Measurements from ENCODE around the gene DENND1C.
"Not testable (repeated sequence)": the region's sequence is repeated elsewhere in the genome, so short reads cannot be mapped to it uniquely, and the experiment has no call there.

DENND1C gene

DNA sequence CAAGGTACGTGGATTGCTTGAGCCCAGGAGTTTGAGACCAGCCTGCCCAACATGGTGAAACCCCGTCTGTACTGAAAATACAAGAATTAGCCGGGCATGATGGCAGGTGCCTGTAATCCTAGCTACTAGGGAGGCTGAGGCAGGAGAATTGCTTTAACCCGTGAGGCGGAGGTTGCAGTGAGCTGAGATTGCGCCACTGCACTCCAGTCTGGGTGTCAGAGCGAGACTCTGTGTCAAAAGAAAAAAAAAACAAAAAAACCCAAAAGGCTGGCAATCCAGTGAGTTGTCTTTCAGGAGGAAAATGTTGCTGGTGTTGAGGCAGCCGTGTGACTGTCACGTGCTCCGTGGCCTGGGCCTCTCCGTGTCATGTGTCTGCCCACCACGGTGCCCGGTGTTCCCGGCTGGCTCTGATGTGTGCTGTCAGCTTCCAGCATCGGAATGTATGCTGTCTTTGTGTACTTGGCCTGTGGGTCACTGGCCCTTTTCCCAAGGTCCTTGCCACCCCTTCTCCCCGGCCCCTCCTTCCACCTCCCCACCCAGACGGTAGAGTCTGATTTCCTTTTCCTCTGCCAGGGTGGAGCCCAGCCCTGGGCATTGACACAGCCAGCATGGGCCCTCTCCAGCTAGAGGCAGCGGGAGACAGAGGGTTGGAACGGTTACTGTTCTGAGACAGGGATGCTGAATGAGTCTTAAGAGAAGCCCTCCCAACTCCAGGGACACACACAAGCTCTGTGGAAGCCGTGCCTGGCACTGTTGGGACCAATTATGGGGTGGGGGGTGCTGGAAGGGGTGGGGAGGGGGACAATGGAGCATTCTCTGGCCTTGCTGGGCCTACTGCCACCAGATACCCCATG, 27.8 kb upstream of the DENND1C start:
- DNase-seq (ENCODE audit: low read depth in 2 of 2, low spot score in 1 of 2), result no peak

DNA sequence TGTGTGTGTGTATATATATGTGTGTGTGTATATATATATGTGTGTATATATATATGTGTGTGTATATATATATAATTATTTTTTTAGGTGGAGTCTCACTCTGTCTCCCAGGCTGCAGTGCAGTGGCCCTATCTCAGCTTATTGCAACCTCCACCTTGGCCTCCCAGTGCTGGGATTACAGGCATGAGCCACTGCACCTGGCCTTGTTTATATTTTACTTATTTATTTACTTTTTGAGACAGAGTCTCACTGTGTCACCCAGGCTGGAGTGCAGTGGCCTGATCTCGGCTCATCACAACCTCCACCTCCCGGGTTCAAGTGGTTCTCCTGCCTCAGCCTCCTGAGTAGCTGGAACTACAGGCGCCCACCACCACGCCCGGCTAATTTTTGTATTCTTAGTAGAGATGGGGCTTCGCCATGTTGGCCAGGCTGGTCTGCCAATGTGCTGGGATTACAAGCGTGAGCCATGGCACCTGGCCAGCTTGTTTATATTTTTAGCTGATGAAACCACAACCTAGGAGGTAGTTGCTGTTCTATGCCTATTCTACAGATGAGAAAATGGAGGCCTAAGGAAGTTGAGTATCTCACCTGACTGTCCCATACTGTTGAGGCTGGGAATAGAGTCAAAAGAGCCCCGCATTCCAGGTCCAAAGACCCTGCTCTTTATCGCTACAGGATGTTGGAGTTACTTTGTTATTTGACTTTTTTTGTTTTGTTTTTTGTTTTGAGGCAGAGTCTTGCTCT, 26.6 kb upstream of the DENND1C start:
- not testable (repeated sequence) for DNase-seq (ENCODE audit: low read depth in 2 of 2, low spot score in 1 of 2)

DNA sequence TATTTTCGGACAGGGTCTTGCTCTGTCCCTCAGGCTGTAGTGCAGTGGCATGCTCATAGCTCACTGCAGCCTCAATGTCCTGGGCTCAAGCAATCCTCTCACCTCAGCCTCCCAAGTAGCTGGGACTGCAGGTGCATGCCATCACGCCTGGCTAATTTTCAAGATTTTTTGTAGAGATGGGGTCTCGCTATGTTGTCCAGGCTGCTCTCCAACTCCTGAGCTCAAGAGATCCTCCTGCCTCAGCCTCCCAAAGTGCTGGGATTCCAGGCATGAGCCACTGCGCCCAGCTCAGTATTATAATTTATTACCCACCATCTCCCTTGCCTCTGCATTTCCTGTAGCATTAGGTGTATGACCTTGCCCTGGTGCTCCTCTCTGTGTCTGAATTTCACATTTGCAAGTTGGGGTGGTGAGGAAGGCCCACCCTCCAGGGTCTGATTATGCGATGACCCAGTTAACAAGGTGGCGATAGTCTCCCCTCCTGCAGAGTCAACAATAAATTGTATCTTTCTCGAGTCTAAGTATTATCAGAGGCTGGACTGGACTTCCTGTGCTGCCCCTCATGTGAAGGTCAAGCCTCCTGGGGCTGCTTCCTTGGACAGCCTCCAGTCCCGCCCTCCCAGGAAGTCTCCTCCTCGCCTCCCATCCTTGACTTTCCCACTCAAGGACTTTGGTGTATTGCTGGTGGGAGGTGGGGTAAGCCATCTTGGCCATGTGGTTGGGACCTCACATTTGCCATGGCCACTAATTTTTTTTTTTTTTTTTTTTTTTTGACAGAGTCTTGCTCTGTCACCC, 22.0 kb upstream of the DENND1C start:
- no peak for DNase-seq (ENCODE audit: low read depth in 2 of 2, low spot score in 1 of 2)

DNA sequence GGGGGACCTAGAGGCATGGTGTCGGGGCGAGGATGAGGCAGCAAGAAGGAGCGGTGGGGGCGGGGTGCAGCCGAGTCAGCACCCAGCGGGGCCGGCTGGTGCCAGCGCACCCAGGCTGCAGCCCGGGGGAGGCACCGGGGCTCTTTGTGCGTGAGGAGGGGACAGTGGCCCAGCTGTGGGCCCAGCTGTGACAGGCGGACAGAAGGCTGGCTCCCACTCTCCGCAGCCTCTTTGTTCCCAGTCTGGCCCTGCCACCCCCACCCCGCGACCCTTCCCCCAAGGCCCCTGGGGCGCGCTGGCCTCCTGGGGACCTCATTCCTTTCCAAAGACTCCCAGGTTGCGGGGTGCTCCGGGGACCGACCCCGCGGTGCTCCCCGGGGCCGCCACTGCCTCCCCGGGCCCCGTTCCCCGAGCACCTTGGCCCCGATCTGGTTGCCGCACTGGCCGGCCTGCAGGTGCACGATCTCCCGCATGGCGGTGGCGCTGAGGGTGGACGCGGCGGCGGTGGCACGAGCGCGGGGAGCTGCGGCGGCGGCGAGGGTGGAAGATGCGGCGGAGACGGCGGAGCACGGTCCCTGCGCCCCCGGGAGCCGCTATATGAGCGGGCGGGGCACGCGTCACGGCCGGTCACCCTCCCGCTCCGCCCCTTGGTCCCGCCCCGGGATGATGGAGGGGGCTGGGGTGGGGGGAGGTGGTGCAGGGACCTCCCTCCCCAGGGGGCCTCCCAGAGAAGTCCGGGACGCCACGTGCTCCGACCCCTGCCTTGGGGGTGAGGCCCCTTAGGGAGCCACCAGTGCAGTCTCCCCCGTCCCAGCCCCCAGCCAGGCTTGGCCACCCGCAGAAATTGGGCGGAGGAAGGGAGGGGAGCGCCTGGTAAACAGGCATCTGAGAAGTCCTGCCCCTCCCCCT, 20.4 kb upstream of the DENND1C start, which contains the start of gene TUBB4A:
TUBB4A (minus strand) TSS at position 570 of the 909 bp plus-strand sequence; CDS start at position 473, 97 bp downstream.
- DNase-seq (ENCODE audit: low read depth in 2 of 2, low spot score in 1 of 2), result no peak

DNA sequence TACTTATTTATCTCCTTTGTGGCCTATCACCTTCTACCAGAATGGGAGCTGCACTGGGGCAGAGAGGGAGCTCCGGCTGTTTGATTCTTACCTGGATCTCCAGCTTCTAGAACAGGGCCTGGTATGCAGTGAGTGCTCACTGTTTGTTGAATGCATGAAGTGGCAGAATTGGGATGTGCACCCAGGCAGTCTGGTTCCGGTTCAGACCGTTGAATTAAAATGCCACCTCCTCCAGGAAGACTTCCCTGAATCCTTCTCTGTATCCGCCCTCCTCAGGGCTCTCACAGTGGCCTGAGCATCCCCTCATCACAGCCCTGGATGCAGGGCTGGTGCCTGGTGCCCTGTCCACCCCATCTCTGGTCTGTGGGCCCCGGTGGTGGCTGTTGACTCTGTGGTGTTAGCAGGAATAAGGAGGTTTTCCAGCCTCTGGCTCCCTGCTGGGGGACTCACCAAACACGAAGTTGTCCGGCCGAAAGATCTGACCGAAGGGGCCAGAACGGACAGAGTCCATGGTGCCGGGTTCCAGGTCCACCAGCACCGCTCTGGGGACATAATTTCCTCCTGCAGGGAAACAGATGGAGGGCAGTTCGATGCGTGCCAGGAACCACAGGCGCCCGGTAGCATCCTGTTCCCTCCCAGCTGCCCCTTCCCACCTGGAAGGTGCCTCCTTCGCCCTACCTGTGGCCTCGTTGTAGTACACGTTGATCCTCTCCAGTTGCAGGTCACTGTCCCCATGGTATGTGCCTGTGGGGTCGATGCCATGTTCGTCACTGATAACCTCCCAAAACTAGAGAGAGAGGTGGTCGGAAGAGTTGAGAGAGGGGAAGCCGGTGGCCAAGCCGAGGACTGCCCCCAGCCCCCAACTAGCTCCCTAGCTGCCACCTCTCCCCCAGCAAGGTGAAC, 19.5 kb upstream of the DENND1C start:
- DNase-seq (ENCODE audit: low read depth in 2 of 2, low spot score in 1 of 2), result no peak

DNA sequence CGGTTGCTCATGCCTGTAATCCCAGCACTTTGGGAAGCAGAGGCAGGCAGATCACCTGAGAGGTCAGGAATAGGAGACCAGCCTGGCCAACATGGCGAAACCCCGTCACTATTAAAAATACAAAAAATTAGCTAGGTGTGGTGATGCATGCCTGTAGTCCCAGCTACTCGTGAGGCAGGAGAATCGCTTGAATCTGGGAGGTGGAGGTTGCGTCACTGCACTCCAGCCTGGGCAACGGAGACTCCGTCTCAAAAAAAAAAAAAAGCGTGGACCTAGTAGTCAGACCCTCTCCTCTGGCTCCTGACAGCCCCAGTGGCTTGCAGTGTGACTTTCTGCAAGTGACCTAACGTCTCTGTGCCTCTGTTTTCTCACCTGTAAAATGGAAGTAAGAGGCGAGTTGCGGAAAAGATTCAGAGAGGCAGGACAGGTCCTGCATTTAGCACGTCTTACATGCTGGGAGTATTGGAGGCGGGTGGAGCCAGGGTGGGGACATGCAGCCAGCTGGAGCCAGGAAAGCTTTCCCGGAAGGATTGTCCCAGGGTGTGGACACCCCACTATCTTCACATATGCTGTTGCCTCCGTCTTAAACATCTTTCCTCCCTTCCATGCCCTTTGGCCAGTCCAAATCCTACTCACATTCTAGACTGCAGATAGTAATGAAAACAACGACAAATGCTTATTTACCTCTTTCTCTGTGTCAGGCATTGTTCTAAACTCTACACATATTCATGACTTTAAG, 17.6 kb upstream of the DENND1C start:
- no peak for DNase-seq (ENCODE audit: low read depth in 2 of 2, low spot score in 1 of 2)

DNA sequence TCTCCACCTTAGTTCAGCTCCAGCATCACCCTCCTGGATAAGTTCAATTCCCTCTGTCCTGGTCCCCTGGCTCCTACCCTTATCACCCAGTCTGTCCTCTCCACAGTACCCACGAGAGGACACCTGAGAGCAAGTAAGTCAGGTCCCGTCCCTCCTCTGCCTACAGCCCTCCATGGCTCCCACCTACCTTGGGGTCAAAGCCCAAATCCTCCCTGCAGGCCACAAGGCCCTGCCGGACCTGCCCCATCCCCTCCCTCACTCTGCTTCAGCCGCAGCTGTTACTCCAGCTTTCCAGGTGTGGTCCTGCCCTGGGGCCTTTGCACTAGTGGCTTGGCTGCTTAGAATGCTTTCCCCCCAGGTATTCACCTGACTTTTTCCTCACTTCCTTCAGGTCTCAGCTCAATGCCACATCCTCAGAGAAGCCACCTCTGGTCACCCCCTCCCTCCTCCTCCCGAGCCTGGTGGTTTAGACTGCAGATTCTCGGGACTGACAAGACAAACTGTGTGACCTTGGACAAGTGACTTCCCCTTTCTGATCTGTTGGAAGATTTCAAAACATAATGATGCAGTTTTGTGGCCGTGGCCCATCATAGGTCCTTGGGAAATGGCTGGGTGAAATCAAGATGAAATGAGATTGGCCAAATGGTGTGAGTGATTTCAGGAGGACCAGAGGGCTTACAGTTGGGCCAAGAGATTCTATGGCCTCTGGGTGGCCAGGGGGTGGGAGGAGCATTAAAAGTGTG, 16.9 kb upstream of the DENND1C start:
- no peak for DNase-seq (ENCODE audit: low read depth in 2 of 2, low spot score in 1 of 2)

DNA sequence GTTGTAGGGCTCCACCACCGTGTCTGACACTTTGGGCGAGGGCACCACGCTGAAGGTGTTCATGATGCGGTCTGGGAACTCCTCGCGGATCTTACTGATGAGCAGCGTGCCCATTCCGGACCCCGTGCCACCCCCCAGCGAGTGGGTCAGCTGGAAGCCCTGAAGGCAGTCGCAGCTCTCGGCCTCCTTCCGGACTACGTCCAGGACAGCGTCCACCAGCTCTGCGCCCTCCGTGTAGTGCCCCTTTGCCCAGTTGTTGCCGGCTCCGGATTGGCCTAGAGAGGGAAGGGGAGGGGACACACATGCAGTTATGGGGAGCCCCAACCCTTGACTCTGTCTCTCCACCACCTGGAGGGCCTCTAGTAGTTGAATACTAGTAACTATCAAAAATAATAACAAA, 14.4 kb upstream of the DENND1C start:
- DNase-seq (ENCODE audit: low read depth in 2 of 2, low spot score in 1 of 2), result no peak

DNA sequence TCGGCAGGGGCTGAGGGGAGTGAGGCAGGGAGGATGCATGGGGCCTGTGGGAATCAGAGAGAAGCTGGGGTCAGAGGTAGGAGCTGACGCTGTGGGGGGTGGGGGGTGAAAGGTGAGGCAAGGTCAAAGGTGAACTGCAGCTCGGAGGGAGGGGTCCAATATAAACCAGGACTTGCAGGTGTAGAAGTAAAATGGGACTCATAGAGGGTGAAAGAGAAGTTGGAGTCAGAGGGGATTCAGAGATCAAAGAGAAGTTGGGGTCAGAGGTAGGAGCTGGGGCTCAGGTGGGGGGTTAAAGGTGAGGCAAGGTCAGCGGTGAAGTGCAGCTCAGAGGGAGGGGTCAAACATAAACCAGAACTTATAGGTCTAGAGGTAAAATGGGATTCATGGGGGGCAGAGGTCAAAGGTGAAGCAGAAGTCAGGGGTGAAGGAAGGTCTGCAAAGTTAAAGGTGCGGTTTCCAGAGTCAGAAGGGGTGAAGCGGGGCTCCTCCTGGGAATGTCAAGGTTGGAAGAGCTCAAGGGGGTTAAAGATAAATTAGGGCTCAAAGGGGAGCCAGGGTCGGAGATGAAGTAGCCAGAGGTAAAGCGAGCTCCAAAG, 12.9 kb upstream of the DENND1C start:
- DNase-seq (ENCODE audit: low read depth in 2 of 2, low spot score in 1 of 2), result no peak

DNA sequence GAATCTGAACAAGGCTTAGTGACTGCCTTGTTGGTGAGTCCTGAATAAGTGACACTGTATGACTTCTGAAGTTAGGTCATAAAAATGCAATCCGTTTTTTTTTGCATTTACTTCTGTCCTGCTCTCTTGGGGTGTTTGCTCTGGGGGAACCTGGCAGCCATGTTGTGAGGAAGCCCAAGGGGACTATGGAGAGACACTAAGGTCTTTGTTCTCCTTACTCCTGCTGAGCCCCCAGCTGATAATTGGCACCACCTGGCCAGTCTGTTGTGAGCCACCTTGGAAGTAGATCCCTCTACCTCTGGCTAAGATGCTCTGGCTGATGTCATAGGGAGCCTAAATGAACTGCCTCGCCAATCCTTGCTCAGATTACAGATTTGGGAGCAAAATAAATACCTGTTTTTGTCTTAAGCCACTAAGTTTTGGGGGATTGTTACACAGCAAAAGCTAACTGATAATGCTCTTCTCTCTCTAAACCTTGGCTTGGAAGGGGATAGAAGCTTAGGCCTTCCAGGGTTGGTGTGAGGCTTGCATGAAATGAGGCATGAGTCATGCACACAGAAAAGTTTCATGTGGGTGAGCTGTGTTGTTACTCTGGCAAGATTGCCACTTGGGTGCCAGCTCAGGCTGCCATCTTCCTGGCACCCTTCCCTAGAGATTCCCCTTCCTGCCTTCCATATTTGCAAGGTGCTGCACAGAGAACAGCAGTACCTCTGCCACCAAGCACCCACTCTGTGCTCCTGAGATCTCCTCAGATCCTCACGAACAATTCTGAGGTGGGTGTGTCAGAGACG, 10.4 kb upstream of the DENND1C start:
- DNase-seq (ENCODE audit: low read depth in 2 of 2, low spot score in 1 of 2), result no peak

DNA sequence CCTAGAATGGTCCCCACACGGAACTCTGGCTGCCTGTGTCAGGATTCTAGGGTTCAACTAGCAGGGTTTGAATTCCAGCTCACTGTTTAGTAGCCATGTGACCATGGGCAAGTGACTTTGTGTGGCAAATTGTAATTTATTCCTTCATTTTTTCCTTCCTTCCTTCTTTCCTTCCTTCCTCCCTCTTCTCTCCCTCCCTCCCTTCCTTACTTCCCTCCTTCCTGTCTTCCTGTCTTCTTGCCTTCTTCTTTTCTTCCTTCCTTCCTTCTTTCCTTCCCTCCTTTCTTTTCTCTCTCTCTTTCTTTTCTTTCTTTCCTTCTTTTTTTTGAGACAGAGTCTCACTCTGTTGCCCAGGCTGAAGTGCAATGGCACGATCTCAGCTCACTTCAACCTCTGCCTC, 8.5 kb upstream of the DENND1C start:
- no peak for DNase-seq (ENCODE audit: low read depth in 2 of 2, low spot score in 1 of 2)

DNA sequence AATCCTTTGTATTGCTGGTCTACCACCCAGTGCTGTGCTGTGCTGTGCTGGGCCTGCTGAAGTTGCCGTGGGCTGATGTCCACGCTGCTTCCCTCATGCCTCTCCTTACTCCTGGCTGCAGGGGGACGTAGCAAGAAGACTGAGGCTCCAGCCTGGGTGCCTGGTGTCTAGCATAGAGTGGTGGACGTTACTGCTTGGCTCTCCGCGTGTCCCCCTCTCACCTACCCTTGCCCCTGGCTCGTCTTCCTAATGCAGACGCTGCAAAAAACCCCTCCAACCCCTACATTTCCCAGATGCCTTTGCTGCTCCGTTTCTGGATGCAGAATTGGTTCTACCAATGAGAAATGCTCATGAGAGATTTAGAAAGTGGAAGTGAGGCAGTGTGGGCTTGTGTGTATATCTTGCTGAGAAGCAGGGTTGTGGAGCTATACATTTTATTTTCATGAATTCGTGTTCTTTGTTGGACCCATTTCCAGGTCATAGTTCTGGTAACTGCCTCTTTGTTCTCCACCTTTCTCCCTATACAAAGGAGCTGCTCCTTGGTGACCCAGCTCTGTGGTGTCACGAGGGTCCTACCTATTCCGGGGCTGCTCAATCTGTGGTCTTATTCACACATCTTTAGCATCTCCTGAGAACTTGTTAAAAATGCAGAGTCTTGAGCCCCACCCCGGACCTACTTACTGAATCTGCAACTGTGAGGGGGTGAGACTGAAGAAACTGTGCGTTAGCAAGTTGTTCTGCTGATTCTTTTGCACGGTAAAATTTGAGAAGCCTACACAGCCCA, 7.9 kb upstream of the DENND1C start:
- no peak for DNase-seq (ENCODE audit: low read depth in 2 of 2, low spot score in 1 of 2)

DNA sequence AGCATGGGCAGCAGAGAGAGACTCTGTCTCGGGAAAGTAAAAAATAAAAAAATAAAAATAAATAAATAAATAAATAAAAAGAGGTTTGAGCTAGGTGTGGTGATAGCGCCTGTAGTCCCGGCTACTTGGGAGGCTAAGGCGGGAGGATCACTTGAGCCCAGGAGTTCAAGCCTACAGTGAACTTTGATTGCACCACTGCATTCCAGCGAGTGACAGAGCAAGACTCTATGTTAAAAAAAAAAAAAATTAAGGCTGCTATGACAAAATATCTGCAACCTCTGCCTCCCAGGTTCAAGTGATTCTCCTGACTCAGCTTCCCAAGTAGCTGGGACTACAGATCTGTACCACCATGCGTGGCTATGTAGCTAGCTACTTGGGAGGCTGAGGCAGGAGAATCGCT, 3.2 kb upstream of the DENND1C start:
- no peak for DNase-seq (ENCODE audit: low read depth in 2 of 2, low spot score in 1 of 2)

DNA sequence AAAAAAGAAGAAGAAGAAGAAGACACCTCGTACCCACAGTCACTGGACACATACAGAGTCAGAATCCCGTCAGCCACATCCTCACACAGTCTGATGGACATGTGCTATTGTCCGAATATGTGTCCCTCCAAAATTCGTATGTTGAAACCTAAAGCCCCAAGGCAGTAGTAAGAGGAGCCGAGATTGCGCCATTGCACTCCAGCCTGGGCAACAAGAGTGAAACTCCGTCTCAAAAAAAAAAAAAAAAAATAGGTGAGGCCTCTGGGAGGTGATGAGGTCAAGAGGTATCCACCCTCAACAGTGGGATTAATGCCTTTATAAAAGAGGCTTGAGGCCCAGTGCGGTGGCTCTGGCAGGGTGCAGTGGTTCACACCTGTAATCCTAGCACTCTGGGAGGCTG, 2.6 kb upstream of the DENND1C start:
- no peak for DNase-seq (ENCODE audit: low read depth in 2 of 2, low spot score in 1 of 2)

DNA sequence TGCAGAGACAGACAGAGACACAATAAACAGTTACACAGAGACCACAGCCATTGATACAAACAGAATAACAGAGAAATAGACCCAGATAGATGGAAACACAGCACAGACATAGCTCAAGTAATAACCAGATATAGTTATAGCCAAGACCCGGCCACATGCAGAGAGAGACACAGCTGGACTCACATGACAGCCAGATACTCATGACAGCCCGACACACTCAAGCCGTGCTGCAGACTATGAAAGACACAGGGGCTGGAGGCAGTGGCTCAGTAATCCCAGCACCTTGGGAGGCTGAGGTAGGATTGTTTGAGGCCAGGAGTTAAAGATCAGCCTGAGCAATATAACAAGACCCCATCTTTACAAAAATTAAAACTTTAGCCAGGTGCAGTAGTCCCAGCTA, 1.6 kb upstream of the DENND1C start:
- DNase-seq (ENCODE audit: low read depth in 2 of 2, low spot score in 1 of 2), result no peak

DNA sequence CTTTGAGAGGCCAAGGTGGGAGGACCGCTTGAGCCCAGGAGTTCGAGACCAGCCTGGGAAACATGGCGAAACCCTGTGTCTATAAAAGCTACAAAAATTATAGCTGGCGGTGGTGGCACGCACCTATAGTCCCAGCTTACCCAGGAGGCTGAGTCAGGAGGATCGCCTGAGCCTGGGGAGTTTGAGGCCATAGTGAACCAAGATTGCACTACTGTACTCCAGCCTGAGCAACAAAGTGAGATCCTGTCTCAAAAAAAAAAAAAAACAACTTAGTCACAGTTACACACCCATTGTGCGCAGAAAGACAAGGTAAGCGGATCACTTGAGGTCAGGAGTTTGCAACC, 728 bp upstream of the DENND1C start:
- DNase-seq (ENCODE audit: low read depth in 2 of 2, low spot score in 1 of 2), result no peak

All from stimulated activated CD8-positive, alpha-beta memory T cell treated with anti-CD3 and anti-CD28 coated beads, Interleukin-4, amount 100 ng/mL, for 4 hours (primary cell).